Activated naive CD4-positive, alpha-beta T cell treated with anti-CD3 and anti-CD28 coated beads, Interleukin-2, amount 50 U/mL, for 16 hours (primary cell): ENCODE data around the gene MAF.

Experiments used
- DNase-seq: peaks from one replicate; pipeline ENCODE4 v3.0.0-alpha.2; 2020

MAF gene

DNA sequence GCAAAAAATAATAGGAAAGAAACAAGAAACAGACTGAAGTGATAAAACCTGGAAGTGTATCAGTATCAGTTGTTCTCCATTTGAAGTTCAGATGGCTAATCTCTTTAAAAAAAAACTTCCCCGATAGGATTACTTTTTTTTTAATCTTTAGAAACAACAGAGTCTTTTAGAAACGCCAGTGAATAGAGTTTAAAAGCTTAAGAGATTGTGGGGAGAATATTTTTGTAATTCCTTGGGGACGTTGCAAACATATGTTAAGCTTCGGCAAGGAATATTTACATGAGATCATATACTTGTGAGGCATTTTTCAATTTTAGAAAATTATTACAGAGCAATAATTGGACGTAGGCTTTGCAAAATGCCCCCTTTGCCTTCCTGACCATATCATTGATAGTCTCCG, 13.2 kb downstream of the MAF start:
- no peak for DNase-seq

DNA sequence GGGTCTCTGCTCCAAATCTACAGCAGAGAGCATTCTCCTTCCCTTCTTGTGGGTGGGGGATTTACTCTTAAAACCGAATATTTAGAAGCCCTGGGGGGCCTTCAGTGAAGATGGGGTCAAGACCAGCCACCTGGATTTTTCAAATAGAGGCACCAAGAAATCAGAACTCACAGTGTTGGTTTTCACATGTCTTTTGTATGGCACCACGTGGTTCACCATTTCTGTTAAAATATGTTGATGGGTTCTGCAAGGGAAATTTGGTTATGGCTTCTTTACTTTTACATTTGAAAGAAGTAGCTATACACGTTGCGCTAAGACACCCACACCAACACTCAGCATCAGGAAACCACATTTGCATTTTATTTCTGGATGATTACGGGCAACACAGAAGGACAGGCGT, 17.7 kb downstream of the MAF start:
- DNase-seq: no peak

DNA sequence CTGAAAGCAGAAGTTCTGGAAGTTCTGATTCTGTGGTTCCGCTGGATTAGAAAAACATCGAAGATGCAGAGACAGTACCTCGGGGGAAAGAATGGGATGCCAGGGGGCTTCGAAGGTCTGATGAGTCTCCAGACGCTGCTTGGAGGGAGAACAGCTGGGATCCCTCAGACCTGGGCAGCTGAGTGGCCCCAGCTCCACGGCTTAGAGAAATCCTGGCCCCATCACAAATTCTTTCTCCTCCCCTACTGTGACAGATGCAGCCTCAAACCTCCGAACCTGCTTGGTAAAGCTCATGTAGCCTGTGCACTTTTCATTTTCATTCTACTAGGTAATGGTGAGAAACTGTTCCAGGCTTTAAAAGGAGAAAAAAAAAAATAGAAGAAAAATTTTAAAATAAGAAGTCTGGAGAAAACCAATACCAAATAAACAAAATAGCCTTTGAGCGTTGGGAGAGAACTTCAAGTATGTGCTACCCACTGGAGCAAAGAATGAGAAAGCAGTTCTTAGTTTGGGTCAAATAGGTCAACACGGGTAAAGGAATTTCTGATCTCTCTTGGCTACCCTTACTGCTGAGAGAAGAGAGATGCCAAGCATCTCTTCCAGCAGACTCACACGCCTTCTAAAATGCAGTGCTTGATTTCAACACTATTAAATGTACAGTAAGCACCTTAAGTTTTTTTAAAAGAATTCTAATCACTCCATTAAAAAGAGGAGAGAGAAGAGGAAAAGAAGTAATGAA, 19.9 kb downstream of the MAF start:
- no peak for DNase-seq

DNA sequence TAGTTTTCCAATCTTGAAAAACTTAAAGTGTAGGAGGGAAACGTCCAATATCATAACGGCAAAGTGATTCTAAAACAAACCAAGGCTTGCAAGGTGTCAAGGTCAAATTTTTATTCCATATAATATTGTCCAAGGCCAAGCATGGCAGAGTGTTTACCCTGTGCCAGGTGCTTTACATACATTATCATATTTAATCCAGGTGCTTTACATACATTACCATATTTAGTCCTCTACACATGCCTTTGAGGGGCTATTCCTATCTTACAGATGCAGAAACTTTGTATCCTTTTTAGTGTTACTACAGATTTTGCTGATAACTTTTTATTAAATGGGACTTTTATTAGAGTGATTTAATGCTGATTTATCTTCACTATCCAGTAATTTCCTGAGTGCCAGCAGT, 23.9 kb downstream of the MAF start:
- no peak for DNase-seq

DNA sequence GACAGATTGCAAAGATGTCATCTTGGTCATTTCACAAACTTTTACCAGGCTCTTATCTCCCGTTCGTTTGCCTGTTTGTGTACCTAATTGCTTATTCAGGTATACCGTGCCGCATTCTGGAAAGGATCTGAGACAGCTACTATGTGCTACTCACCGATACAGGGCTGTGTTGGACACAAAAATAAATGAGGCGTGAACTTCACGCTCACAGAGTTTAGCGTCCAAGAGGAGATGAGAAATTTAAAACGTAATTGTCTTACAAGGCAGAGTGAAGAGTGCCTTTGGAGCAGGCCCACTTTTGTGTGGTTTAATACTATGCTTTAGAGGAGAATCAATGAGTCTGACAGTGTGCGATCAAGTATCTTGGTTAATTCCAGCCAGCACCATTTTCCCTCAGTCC, 26.7 kb downstream of the MAF start:
- DNase-seq: no peak

DNA sequence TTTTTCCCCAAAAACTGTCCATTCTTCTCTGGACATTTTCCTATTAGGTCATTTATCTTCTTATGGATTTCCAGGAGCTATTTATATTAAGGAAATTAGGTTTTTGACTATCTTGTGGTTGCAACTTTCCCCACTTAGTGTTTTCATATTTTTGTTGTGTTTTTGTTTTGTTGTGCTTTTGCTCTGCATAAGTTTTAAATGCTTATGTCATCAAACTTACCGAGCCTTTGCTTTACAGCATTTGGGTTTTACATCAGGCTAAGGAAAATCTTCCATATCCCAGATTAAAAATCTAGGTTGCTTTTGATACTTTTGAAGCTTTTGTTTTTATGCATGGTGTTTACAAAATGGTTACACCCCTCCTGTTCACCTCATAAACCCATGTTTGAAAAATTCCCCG, 27.5 kb downstream of the MAF start:
- no peak for DNase-seq

DNA sequence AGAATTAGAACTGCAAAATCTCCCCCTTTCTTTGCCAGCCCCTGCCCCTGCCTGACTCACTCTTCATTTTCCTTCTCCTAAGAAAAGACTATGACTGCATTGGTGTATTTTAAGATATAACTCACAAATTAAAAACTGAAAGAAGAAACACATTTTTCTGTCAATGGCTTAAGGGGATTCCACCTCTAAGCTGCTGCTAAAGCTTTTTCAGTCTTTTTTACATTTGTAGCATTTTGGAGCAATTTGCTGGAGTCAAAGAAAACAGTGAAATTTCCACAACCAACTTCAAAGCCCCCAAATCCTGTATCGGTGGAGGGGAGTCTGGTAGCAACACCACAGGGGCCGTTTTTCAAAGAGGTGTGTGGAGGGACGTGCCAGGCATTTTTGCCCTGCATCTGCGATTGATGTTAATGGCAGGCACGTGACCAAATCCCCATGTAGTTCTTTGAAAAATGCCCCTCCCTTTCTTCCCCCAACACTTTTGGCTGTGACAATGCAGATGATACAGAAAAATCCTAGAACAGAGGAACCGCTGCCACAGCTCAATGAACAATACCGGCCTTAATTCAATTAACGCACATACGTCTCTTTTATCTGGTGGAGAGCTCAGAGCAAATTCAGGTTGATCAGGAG, 28.5 kb downstream of the MAF start:
- no peak for DNase-seq

DNA sequence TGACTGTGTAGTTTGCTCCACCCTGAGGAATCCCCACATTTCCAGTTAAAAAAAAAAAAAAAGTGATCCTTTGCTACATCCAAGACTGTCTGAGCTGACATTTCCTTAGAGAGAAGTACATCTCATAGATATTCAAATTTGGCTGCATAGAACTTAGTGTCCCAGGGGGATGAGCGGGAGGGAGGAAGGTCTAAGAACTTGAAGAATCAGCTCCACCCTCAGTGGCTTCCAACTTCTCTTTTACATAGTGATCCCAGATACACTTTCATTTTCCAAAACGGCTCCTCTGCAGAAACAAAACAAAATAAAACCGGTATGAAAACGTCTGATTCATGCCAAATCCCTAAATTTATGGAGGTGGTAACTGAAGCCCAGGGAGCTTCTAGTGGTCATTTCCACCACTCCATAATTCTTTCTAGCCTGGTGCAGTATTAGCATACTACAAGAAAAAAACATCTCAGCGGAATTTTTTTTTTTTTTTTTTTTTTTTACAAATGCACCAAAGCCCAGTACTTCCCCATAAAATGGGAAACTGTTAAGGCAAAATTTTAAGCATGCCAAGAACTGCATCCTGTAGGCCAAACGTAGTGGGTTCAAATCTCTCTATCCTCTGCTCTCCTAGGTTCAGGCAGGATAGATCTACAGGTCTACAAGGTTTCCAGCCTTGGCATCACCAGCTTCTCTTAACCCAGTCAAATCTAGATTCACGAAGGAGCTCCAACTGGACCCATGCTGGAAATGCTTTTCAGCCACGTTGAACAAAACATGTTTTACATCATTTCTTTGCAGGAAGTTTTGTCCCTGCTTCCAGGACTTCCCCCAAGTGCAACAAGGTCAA, 29.3 kb downstream of the MAF start:
- DNase-seq: no peak

DNA sequence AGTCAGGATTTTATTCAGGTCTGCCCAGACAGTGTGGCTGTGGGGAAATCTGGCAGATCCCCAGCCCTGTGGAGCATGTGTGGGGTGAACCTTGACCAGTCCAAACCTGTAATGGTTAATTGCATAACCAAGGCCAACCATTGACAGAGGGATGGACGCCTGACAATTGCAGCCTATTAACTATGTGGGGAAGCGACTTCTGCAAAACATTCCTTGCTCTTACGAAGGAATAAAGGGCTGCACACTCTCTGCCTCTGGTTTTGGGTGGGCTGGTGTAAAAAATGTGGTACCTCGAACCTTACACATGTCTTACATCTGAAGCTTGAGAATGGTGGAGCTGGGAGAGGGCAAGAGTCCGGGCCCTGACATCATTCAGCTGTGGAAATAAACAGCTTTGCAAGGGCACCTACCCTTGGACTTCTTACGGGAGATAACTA, 35.8 kb downstream of the MAF start:
- no peak for DNase-seq

DNA sequence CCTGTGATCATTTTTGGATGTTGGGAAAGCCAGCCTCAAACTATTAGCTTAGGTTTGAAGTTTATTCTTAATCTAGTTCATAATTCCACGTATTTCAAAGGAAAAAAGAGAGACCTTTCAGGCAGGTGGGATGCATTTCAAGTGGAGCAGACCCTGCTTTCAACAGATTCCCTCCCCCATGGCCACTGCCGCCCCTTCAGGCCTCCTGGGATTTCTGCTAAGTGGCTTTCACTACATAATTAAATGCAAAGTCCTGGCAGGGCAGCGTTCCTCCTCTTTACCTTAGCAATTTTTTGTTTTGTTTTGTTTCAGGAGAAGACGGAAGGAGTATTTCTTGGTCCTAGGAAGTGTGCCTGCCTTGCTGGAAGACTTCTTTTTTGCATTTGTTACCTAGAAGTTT, 36.6 kb downstream of the MAF start:
- no peak for DNase-seq

DNA sequence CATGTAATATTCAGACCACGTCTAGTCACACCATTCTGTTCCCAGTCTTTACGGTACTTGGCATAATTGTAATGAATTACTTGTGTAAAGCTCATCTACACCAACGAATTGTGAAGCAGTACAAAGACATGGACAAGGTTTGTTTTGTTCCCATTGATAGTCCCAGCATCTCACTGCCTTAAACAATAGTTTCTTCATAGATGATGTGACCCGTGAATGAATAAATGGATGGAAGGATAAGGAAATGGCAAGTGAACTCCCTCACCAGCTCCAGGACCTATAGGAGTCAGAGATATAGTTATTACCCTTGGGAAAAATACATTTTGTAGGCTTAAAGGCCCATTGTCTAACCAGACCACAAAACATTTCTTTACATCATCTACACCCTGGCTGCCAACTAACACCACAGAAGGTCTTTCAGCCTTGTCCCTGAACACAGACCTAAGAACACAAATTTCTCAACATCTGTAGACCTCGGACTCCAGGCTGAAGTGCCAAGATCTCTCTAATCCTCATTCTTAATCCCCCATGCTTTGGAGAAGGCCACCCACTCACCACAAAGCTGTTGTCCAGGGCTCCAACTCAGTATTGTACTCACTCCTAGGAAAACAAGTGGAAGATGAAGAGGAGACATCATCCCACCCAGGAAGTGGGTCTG, 38.2 kb downstream of the MAF start:
- no peak for DNase-seq

DNA sequence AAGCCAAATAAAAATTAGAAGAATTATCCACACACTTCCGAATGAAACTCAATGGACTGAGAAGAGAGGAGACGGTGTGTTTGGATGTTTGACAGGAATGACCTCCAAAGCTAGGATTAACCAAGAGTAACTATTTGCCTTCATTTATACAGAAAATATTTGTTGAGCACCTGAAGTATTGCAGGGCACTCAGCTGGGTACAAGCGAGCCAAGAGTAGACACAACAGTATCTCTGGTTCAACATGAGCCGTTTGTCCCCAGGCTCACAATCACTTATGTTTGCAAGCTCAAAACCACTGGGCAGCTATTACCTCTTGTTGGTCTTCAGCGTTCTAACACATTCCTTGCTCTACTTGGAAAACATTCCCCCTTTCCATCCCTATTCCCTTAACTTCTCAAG, 38.8 kb downstream of the MAF start:
- DNase-seq: no peak

DNA sequence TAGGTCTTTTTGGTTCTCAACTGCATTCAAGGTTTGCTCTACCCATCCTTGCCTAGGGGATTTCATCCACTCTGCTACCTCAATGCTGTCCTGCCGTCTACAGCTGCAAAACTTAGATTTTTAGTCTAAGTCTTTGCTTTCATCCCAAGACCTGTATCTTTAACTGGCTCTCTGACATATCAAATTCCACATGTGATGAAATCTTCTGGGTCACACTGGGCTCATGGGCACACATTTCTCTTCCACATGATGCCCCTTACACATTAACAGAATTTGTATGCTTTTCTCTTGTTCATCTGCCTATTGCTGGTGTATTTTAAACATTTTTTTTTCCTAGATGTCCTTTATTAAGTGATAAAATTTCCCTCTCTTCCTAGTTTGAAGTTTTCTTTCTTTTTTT, 39.6 kb downstream of the MAF start:
- DNase-seq: no peak

DNA sequence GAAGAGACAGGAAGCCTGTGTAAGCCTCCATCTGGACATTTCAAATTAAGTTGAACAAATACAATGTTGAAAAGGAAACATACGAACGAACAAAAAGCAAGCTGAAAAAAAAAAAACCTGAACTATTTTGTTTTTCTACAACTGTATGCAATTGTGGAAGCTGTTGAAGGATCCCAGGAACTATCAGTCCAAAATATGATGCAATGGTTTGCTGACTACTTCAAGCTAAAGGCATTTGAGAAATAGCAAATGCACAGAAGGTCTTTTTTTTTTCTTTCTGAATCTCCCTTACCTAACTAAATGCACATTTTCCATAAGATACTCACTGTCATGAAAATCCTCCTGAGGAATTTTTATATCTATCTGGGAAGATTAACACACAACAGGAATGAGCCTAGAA, 40.2 kb downstream of the MAF start:
- no peak for DNase-seq

DNA sequence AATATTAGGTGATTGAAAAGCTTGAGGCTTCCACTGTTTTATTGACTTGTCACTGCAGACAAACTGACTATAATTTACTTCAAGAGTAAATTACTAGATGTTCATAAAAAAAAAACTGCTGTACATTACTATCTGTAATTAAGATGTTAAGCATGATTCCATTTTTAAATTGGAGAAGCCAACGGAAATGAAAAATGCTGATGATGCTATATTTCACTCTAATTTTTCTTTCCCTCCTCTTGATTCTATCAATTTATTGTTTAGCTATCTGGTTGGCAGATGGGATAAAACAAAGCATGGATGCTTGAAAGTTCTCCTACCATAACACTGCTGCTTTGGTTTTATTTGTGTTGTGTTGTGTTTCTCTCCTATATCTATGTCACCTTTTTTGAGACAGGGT, 41.0 kb downstream of the MAF start:
- DNase-seq: no peak

DNA sequence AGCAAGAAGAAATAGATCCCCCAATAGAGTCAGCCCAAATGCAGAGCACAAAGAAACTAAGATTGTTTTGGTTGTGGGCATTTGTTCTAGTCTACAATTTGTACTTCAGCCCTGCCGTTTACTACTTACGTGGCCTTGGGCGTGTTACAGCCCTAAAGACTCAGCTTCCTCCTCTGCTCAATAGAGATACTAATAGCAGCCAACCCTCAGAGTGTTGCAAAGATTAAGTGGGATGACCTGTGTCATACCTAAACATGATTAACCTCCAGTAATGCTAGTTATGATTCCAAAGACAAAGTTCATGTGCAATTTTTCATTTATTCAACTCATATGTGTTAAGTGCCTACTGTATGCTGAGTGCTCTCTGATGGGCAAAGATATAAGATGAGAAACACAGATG, 43.1 kb downstream of the MAF start:
- no peak for DNase-seq

DNA sequence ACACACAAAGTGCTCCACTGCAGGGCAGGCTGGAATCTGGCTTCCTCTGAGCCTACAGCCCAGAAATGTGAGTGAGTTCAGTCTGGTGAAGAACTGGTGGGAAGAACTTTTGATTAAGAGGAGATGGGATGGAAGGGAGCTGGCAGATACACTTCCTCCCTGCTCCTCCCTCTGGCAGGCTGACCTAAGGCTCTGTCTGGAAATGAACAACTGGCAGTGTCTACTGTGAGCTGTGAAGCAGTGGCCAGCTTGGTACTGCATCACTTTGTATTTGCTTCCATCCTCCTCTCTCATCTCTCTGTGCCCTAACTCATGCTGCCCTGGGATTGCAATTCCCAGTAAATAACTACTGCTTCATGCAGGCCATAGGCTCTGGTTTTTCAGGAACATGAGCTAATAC, 45.6 kb downstream of the MAF start:
- no peak for DNase-seq

DNA sequence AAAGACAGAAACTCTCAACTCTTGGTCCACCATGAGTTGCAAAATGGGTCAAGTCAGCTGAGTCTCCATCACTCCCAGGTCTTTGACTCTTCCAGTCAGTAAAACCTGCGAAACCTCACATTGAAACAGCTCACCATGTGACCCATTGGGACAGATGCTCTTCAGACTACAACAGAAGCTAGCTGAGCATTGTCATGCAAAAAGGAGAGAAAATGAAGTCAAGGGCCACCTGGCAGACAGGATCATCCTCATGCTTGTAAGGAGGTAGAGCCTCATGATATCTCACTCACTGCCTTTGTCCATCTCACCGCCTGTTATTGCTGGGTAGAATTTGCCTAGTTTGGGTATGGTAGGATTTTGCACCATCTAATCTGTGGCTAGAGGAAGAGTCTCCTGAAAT, 50.2 kb downstream of the MAF start:
- no peak for DNase-seq

DNA sequence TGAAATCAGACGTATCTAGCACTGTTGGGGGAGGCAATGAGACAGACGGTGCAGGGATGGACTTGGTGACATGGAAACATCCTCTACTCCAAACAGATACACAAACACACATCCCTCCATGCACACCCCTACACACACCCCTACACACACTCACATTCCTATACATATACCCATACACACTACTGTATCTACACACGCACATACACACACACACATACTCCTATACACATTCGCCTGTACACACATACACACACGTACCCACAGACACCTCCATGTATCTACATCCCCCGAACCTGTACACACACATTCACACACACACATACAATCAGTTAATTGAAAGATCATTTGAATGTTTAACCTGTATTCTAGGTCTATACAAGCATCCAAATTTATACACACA, 53.5 kb downstream of the MAF start:
- no peak for DNase-seq
